Activated CD4-positive, alpha-beta memory T cell treated with anti-CD3 and anti-CD28 coated beads for 36 hours (primary cell): ENCODE data around the gene LRRC3B. TPM values are rescaled to one million over a fixed set of nuclear protein-coding genes. Genes with fewer than 3 reads are reported as not detected.

ENCODE experiments used
- CTCF ChIA-PET: fragments of 350-600 bp; sonication (Branson Sonifier 250); formaldehyde crosslinking; loops from one replicate; lab custom pipeline; 2021; ENCODE audit warnings: antibody characterized with exemption, inconsistent platforms; lab: Charles Lee
- POLR2A ChIA-PET: fragments of 350-600 bp; sonication (Branson Sonifier 250); formaldehyde crosslinking; loops from one replicate; lab custom pipeline; 2021; ENCODE audit warnings: antibody characterized with exemption; lab: Charles Lee
- DNase-seq: peaks from one replicate; pipeline ENCODE4 v3.0.0-alpha.2; 2020
- H3K27ac Mint-ChIP-seq: one replicate; pipeline ENCODE4 v1.8.0; 2021; ENCODE audit warnings: mixed read lengths
- H3K27me3 Mint-ChIP-seq: one replicate; pipeline ENCODE4 v1.8.0; 2021; ENCODE audit warnings: mixed read lengths
- H3K36me3 Mint-ChIP-seq: one replicate; pipeline ENCODE4 v1.8.0; 2021; ENCODE audit warnings: mixed read lengths
- H3K4me1 Mint-ChIP-seq: one replicate; pipeline ENCODE4 v1.8.0; 2021; ENCODE audit warnings: low read depth, mixed read lengths
- H3K4me3 Mint-ChIP-seq: one replicate; pipeline ENCODE4 v1.8.0; 2021; ENCODE audit warnings: mild to moderate bottlenecking, mixed read lengths
- H3K9me3 Mint-ChIP-seq: one replicate; pipeline ENCODE4 v1.8.0; 2021; ENCODE audit warnings: mixed read lengths
- intact Hi-C: fragments of 100-400 bp; cut with micrococcal nuclease; formaldehyde crosslinking; loops from one replicate; pipeline ENCODE4 v1.15.1; 2023
- total RNA-seq, 2 experiments: library from RNA; stranded (reverse); gene quantifications; one replicate each; pipeline ENCODE4 v1.2.3, GENCODE V29; 2021

LRRC3B gene
- total RNA-seq, 2 experiments from 2014 or later: not detected

DNA sequence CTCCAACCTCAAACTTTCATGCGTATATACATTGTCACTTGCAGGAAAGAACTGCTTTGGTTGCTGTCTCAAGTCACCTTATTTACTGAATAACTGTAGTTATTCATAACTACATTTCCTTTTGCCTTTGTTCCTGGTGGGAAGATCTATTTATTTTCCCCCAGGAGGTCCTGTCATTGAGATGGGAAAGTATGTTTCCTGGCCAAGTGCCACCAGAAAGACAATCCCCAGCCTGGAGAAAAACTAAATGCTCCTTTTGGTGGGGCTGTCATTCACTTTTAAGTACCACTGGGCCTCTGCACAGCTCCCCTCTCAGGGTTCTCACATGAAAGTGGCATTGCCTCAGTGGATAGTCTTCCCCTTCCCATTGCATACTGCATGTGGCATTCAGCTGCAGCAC lies 59.8 kb downstream of the LRRC3B start:
- no peaks in the 10 kb centered on the region for H3K27me3 Mint-ChIP-seq
- intact Hi-C loops: no loop called here
- H3K4me3 Mint-ChIP-seq: no peak overlapping the region
- H3K36me3 Mint-ChIP-seq: no peaks in the 10 kb centered on the region
- CTCF ChIA-PET: no interaction called here
- no peak for DNase-seq
- no peaks in the 10 kb centered on the region for H3K4me1 Mint-ChIP-seq
- no peaks in the 10 kb centered on the region for H3K9me3 Mint-ChIP-seq
- POLR2A ChIA-PET: no interaction called here
- H3K27ac Mint-ChIP-seq: no peak overlapping the region

DNA sequence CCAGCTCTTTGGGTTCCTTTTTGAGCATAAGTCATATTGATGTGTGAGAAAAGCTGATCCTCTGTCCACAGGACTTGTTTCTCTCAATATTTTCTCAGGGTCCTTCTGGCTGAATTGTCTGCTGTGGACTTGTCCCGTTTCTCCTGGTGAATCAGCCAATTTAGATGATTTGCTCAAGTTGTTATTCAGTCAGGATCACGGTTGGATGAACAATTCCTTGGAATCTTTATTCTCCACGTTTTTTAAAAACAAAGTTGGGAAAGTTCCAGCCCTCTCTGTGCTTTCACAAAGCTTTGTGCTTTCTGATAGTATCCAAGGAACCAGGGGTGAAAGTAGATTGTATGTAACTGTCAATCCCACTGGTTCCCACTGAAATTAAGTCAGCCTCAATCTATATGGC lies 61.3 kb downstream of the LRRC3B start:
- intact Hi-C loops: no loop called here
- Mint-ChIP-seq H3K4me3 (no peak overlapping the region), H3K27me3 (no peaks in the 10 kb centered on the region), H3K36me3 (no peaks in the 10 kb centered on the region), H3K9me3 (no peaks in the 10 kb centered on the region), H3K4me1 (no peaks in the 10 kb centered on the region), H3K27ac (no peak overlapping the region)
- DNase-seq: no peak
- ChIA-PET POLR2A (no interaction called here), CTCF (no interaction called here)

DNA sequence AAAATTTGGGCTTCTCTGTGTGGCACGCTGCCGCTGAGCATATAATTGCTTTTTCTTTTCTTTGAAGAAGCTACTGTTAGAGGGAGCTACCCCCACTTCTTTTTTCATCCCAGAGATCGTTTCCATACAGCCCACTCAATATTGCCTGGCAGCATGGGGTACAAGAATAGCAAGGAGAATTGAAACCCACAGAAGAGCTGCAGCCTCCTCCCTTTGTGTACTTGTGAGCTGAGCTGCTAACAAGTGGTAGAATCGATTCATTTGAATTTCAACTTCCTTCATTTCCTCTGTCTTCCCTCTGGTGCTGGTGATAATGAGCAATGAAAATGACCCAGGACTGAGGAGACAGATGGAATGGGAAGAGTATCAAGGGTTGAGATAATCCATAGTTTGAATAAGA lies 64.9 kb downstream of the LRRC3B start:
- Mint-ChIP-seq H3K27me3 (peaks cover 1% of the 10 kb centered on the region), H3K4me1 (no peaks in the 10 kb centered on the region), H3K27ac (no peak overlapping the region), H3K36me3 (no peaks in the 10 kb centered on the region), H3K9me3 (no peaks in the 10 kb centered on the region), H3K4me3 (no peak overlapping the region)
- no peak for DNase-seq
- intact Hi-C loops: no loop called here
- CTCF ChIA-PET: no interaction called here
- POLR2A ChIA-PET: no interaction called here

DNA sequence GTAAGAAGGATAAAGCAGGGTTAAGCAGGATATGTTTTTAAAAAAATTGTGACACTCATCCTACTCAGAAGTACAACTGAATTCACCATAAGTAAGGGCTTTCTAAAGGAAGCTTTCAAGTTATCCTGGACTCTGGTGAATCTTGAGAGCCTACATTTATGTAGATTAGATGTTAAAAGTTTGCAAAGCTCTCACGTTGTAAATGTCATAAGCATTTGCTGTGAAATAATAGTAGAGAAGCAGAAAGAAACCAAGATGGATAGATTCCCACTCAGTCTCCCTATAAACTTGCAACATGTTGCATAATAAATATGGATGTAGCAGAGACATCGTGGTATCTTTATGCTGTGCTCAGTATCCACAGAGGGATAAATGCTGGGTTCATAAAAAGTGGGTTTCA lies 77.0 kb downstream of the LRRC3B start:
- H3K27ac Mint-ChIP-seq: no peak overlapping the region
- H3K4me3 Mint-ChIP-seq: no peak overlapping the region
- H3K36me3 Mint-ChIP-seq: no peaks in the 10 kb centered on the region
- H3K27me3 Mint-ChIP-seq: no peaks in the 10 kb centered on the region
- no peaks in the 10 kb centered on the region for H3K4me1 Mint-ChIP-seq
- ChIA-PET POLR2A (no interaction called here), CTCF (no interaction called here)
- no peak for DNase-seq
- no peaks in the 10 kb centered on the region for H3K9me3 Mint-ChIP-seq
- intact Hi-C loops: no loop called here

DNA sequence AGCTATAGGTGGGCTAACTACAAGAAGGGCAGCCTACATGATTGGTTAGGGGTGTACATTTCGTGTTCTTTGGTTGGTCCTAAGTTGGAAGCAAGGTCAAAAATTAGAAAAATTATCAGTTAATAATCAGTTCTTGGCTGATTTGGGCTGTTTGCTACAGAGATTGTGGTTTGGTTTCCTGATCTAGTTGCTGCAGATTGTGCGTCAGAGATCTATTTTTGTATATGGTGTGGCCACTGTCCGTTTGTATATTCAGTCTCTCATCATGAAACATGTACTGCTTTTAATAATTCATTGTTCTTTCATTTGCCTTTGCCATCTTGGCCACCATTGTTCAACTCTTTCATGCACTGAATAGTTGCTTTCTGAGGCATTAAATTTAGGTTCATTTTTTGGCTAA lies 80.9 kb downstream of the LRRC3B start:
- ChIA-PET POLR2A (no interaction called here), CTCF (interaction anchor here (1.4 kb wide), 1 partner anchor 9 kb away, joined by 5 read pairs; no protein-coding TSS in a partner anchor)
- Mint-ChIP-seq H3K4me3 (no peak overlapping the region), H3K27me3 (no peaks in the 10 kb centered on the region), H3K9me3 (no peaks in the 10 kb centered on the region), H3K27ac (no peak overlapping the region), H3K4me1 (no peaks in the 10 kb centered on the region), H3K36me3 (no peaks in the 10 kb centered on the region)
- intact Hi-C loops: no loop called here
- DNase-seq: no peak

DNA sequence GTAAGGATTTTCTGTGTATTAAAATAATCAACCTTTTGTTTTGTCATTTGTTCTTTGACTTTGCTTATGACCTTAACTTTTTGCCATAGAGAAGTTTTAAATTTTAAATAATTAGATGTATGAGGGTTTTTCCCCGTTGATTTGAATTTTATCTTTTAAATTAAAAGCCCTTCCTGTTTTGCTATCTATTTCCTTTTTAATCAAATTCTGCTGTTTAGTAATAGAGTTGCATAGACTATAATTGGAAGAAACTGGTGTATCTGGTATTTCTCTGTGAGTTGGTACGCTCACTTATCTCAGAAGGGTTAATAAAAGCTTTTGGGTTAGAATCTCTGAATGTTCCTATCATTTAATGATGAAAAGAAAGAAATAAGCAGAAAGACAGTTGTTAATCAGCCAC lies 82.2 kb downstream of the LRRC3B start:
- CTCF ChIA-PET: no interaction called here
- POLR2A ChIA-PET: no interaction called here

DNA sequence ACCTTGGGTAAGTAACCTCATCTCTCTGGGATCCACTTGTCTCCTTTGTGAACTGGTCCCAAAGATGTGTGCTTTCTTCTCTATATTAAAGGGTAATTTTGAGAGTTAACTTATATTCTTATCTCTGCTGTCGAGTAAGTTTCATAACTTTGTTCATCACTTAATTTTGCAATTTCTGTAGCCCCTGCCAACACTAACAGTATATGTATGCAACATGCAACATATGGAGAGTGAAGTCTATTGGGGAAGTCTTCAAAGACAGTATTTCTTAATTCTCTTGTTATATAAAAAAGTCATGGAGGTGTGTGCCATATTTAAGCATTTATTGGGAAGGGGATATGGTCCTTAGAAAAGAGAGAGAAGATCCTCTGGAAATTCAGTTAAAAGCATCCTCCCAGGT lies 85.9 kb downstream of the LRRC3B start:
- no peaks in the 10 kb centered on the region for H3K36me3 Mint-ChIP-seq

More for the DNA sequence above, 82.2 kb downstream of the LRRC3B start:
- H3K9me3 Mint-ChIP-seq: no peaks in the 10 kb centered on the region
- H3K27me3 Mint-ChIP-seq: no peaks in the 10 kb centered on the region
- no peak for DNase-seq
- intact Hi-C loops: no loop called here
- H3K4me3 Mint-ChIP-seq: no peak overlapping the region
- no peaks in the 10 kb centered on the region for H3K36me3 Mint-ChIP-seq
- H3K27ac Mint-ChIP-seq: no peak overlapping the region
- H3K4me1 Mint-ChIP-seq: no peaks in the 10 kb centered on the region

DNA sequence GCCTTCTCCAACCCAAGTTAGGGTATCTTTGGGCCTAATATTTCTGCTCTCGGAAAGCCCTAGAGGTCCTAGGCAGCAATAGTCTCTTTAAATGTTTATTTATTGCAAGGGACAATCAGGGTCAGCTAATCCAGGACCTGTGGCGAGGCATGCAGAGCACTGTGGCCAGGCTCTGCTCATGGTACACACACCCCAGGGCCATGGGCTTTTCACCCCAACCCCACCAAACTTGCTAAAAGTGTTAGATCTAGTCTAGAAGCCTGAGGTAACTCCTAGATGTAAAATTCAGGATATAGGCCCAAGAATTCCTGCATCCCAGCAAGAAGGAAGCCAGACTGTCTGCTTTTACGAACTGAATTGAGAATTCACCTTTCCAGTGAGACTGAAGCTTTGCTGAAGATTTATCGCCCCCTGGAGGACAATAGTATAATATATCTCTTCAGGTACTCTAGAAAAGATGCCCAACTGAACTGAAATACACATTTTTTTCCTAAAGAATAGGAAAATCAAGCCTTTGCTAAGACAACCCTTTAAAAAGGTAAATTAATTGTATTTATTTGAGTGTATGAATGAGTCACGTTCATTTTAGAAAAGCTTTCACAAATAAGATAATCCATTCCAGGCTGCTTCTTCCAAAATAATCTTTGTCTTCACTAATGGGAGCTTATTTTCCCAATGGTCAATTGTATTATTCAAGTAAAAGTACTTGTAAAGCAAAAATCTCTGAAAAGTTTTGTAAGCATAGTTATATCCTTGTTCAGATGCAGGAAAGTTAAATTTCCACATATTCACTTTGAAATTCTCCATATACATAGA lies 89.8 kb downstream of the LRRC3B start:
- Mint-ChIP-seq H3K4me3 (no peak overlapping the region), H3K27ac (no peak overlapping the region), H3K9me3 (peaks cover 2% of the 10 kb centered on the region), H3K4me1 (no peaks in the 10 kb centered on the region), H3K36me3 (no peaks in the 10 kb centered on the region), H3K27me3 (no peaks in the 10 kb centered on the region)
- intact Hi-C loops: loop anchor here (2.0 to 10.0 kb wide), 2 partner anchors 868 to 1180 kb away; no protein-coding TSS in a partner anchor
- ChIA-PET POLR2A (no interaction called here), CTCF (interaction anchor here (0.6 to 1.7 kb wide), 10 partner anchors 9 to 1252 kb away, joined by 3 to 8 read pairs (median 4); no protein-coding TSS in a partner anchor)
- DNase-seq: no peak

More for the DNA sequence above, 85.9 kb downstream of the LRRC3B start:
- Mint-ChIP-seq H3K27ac (no peak overlapping the region), H3K4me1 (no peaks in the 10 kb centered on the region), H3K9me3 (peaks cover 2% of the 10 kb centered on the region), H3K4me3 (no peak overlapping the region), H3K27me3 (no peaks in the 10 kb centered on the region)
- POLR2A ChIA-PET: no interaction called here
- CTCF ChIA-PET: no interaction called here
- intact Hi-C loops: no loop called here
- no peak for DNase-seq

DNA sequence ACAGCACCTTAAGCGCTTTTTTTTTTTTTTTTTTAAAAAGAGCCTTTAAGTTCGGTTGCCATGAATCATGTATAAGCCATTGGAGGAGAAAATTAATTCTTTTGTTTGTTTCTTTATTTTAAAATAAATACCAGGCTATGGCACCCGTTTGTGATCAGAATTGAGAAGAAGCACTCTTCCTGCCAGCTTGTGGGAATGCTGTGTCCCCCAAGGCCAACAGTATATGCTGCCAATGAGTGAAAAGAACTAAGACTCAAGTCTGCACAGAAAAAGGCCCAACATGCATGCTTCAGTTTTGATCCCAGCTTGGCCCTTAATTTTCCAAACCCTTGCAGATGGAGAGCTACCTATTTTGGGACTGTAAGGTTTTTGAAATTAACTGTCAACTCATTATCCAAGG lies 90.5 kb downstream of the LRRC3B start:
- intact Hi-C loops: loop anchor here (2.0 to 10.0 kb wide), 2 partner anchors 868 to 1180 kb away; no protein-coding TSS in a partner anchor
- Mint-ChIP-seq H3K4me1 (no peaks in the 10 kb centered on the region), H3K9me3 (peaks cover 2% of the 10 kb centered on the region), H3K27ac (no peak overlapping the region), H3K27me3 (no peaks in the 10 kb centered on the region), H3K4me3 (no peak overlapping the region), H3K36me3 (no peaks in the 10 kb centered on the region)
- ChIA-PET CTCF (interaction anchor here (0.6 to 1.7 kb wide), 11 partner anchors 8 to 1253 kb away, joined by 3 to 8 read pairs (median 3); no protein-coding TSS in a partner anchor), POLR2A (no interaction called here)
- no peak for DNase-seq

DNA sequence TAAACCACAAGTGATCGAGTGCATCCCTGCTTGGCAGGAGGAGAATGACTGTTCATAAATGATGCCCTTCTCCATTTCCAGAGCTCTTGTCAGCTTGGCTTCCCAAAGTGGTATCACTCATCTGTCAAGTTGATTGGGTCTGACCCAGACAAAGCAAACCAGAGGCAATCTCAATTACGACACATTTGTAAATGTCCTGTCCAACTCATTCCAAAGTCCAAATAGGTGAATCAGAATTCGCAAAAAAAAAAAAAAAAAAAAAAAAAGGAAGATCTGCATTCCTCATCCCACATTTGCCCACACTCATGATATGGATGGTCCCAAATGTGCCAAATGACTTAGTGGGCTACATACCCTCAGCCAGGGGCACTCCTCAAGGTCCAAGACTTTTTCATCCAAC lies 91.9 kb downstream of the LRRC3B start:
- DNase-seq: no peak
- no peaks in the 10 kb centered on the region for H3K27me3 Mint-ChIP-seq
- intact Hi-C loops: loop anchor here (10.0 kb wide), 1 partner anchor 870 kb away; no protein-coding TSS in a partner anchor
- no peaks in the 10 kb centered on the region for H3K4me1 Mint-ChIP-seq
- ChIA-PET POLR2A (no interaction called here), CTCF (interaction anchor here (0.6 kb wide), 1 partner anchor 9 kb away, joined by 3 read pairs; no protein-coding TSS in a partner anchor)
- H3K9me3 Mint-ChIP-seq: peaks cover 2% of the 10 kb centered on the region
- no peak overlapping the region for H3K27ac Mint-ChIP-seq
- no peaks in the 10 kb centered on the region for H3K36me3 Mint-ChIP-seq
- no peak overlapping the region for H3K4me3 Mint-ChIP-seq

DNA sequence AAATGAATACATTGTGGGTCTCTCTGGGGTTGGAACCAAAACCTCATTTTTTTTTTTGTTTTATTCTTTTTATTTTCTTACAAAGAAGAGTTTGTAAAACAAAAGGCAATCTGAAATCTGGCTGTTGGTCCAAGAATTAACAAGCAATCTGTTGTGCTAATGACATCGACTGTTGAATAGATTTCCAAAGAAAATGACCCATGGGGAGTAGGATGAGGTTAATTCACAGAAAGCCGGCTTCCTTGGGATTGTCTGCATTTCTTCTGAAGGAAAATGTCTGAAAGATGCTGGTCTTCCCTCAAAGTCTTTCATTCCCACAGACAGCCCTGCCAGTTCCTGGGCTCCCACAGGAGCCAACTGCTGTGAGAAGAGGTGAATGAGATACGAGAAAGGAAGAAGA lies 92.9 kb downstream of the LRRC3B start:
- ChIA-PET CTCF (no interaction called here), POLR2A (no interaction called here)
- H3K9me3 Mint-ChIP-seq: no peaks in the 10 kb centered on the region
- intact Hi-C loops: loop anchor here (10.0 kb wide), 1 partner anchor 871 kb away; no protein-coding TSS in a partner anchor
- H3K27ac Mint-ChIP-seq: no peak overlapping the region
- no peaks in the 10 kb centered on the region for H3K36me3 Mint-ChIP-seq
- no peak for DNase-seq
- H3K4me3 Mint-ChIP-seq: no peak overlapping the region
- H3K27me3 Mint-ChIP-seq: no peaks in the 10 kb centered on the region
- H3K4me1 Mint-ChIP-seq: no peaks in the 10 kb centered on the region

DNA sequence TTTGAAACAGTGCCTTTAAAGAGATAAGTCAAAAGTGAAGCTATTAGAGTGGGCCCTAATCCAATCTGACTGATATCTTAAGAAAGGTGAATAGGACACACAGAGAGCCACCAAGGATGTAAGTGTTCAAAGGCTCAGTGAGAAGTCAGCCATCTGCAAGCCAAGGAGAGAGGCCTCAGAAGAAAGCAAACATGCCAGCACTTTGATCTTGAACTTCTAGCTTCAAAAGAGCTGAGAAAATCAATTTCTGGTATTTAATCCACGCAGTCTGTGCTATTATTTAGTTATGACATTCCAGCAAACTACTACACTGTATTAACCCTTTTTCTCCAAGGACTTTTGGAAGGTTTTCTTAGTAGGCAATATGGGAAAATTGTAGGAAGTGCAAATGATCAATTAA lies 95.7 kb downstream of the LRRC3B start:
- DNase-seq: no peak
- Mint-ChIP-seq H3K27ac (no peak overlapping the region), H3K36me3 (no peaks in the 10 kb centered on the region), H3K9me3 (no peaks in the 10 kb centered on the region), H3K4me1 (no peaks in the 10 kb centered on the region), H3K27me3 (no peaks in the 10 kb centered on the region), H3K4me3 (no peak overlapping the region)
- ChIA-PET CTCF (no interaction called here), POLR2A (no interaction called here)
- intact Hi-C loops: loop anchor here (10.0 kb wide), 1 partner anchor 874 kb away; no protein-coding TSS in a partner anchor
